GM21360 (cell line): ENCODE data around the gene NHERF1.

Source experiments
- ATAC-seq: cut with Tn5 transposase; IDR thresholded peaks from one replicate; pipeline ENCODE4 v1.9.1; 2021; ENCODE audit warnings: mild to moderate bottlenecking, moderate library complexity; ENCODE audit not compliant: unreplicated experiment

The NHERF1 gene

GRCh38 chr17:74767111-74767516, 18.7 kb downstream of the NHERF1 start:
- no peak for ATAC-seq

GRCh38 chr17:74768069-74768762, 19.8 kb downstream of the NHERF1 start:
- ATAC-seq: no peak

GRCh38 chr17:74768763-74769114, 20.3 kb downstream of the NHERF1 start:
- ATAC-seq: no peak

DNA sequence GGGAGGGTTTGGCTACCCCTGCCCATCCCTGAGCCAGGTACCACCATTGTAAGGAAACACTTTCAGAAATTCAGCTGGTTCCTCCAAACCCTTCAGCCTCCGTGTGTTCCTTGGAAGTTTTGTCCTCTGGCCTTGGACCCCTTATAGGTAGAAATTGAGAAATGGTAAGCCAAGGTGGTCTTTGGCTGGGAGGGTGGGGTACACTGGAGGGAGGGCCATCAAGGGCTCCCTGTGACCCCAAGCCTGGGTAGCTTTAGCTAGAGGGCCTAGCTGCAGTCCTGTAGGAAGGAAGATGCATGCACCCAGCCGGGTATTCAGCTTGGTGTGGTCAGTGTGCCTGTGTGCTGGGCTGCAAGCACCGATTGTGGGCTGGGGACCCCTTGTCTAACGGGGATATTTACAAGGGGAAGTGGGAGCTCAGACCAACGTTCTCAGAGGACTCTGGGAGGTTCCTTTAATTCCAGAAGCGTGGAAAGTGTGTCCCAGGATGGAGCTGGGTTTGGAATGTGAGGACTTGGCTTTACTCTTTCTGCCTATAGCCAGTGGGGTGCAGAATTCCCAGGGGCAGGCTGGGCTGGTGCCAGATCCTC, 20.9 kb downstream of the NHERF1 start:
- ATAC-seq: no peak

DNA sequence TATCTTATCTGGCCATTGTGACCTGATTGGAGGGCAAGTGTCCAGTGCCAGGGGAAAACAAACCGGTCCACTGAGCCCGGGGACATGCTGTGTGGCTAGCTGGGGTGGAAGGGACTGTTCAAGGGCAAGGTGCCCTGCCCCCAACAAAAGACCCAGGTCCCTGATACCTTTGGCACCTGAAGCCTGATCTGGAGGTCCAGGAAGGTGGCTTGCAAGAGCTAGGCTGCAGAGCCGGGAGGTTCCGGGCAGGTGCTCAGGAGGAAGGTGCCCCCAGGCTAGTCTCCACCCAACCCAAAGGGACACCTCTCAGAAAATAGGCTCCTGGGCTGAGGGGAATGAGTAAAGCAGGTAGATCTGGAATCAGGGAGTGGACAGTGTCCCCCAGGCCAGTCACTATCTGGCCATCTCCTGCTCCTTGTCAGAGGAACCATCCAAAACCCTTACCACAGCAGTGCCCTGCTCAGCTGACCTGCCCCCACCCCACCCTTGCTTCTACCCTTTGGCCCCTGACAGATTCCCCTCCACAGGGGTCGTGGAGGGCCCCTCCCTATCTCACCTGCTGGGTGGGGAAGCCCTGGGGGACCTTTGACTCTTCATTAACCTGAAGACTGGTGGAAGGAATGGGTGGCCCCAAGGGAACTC, 21.5 kb downstream of the NHERF1 start:
- no peak for ATAC-seq

DNA sequence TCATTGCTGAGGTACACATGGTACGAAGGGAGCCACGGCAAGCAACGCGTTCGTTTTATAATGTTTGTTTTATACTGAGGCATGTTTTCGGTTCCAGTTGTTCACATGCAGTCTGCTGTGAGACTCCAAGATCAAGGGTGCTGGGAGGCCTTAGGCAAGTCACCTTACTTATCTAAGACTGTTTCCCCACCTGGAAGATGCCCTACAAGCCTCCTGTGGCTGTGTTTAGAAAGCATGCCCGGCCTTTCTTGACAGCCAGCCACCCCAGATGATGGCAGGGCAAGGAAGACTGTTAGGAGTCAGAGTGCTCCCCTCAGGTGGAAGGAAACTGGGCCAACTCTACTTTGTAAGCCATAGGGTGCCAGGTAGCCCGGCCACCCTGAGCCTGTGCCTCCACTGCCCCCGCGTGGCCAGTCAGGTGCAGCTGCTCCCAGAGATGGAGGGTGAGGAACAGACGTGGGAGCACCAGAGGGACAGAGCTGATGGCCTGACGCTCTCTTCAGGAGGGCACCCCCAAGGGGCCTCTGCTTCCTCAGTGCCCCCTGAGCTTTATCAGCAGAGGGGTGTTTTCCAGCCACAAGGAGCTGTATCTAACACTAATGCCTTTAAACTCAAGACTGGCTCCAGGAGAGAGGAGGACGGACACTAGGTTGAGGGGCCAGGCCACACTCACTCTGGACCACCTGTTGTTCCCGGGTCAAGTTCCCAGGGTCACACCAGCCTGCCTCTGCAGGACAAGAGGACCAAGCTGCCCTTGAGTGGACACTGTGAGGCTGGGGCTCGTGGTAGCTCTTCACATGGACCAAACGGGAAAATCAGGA, 22.3 kb downstream of the NHERF1 start:
- ATAC-seq: no peak

- ATAC-seq: no peak
These were observed 23.0 kb downstream of the NHERF1 start for GRCh38 chr17:74771319-74771914.

GRCh38 chr17:74772053-74772452, 23.6 kb downstream of the NHERF1 start:
- ATAC-seq: no peak

DNA sequence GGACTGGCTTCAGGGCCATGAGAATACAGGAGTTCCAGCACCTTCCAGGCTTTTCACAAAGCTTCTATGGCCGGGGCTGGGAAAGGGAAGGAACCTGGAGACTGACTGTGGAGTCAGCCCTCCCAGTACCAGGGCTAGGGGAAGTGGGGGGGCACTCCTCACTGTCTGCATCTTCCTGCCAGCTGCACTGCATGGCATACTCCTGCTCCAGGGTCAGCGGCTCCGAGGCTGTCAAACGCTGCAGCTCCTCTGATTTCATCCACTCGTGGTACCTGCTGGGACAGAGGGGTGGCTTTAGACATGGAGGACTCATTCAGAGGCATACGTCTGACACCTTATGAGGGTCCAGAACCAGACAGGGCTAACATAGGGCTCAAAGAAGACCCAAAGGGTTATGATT, 25.0 kb downstream of the NHERF1 start:
- no peak for ATAC-seq

- ATAC-seq: no peak
These were observed 25.5 kb downstream of the NHERF1 start for GRCh38 chr17:74773871-74774286.

DNA sequence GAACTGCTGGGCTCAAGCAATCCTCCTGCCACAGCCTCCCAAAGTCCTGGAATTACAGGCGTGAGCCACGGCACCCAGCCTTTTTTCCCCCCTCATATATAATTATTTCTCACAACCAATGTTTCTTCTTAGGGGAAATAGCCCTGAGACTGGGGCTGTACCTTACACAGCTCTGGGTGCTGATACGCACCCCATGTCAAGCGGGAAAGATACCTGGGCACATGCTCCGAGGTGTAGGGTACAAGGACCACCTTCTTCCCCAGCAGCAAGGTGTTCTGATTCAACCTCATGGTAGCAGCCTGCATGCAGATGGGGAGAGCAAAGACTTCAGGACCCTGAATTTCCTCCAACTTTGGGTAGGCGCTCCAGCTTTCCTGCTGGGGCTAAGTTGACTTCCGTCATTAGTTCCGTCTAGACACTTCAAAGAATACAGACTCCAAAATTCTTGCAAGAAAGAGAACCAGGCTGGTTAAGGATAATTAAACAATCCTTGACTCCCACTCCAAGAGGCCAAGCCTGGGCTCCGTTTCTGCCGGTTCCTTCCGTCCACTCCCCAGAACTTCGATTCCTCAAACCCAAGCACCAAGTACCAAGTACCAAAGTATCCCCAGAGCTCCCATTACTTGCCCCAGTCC, 27.1 kb downstream of the NHERF1 start:
- no peak for ATAC-seq

- ATAC-seq: peak; percentile 72
These were observed 27.9 kb downstream of the NHERF1 start, which contains the start of gene NAT9 for GRCh38 chr17:74776044-74776962. TSS of gene NAT9 (minus strand) at chr17:74776345. CDS start at chr17:74775698, 647 bp downstream.

GRCh38 chr17:74776990-74777389, 28.6 kb downstream of the NHERF1 start:
- ATAC-seq: no peak

- no peak for ATAC-seq
These were observed 29.6 kb downstream of the NHERF1 start for GRCh38 chr17:74777901-74778515.

DNA sequence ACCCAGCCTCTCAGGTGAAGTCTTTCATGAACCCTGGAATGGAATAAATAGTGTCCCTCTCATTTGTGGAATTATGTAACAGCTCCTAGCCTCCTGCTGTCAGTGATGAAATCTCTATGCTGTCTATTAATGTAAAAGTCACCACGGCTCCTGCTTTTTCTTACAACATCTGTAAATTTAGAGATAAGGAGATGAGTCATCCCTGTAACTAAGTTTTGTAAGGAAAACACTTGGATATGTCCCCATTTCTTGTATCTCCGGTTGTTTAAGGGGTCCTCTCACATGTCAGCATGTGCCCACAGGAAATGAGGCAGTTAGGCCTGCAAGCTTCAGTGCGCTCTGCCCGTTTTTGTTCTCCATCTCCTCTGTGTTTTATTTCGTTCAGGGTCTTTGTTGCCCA, 30.5 kb downstream of the NHERF1 start:
- no peak for ATAC-seq

DNA sequence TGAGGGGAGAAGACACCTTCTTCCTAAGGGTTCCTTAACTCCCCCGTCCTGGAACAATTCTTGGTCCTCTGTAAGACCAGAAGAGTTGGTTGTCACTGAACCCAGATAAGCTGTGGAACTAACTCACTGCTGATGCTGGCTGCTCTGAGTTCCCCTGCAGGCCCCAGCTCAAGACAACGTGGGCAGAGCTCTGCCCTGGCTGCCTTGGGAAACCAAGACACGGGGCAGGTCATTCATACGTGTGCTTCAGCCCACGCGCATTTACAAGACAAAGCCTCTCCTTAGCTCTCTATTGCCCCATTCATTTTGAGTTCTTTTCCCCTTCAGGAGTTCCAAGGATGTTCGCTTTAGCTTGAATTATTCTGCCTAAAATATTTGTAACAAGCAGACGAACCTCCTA, 31.1 kb downstream of the NHERF1 start:
- ATAC-seq: no peak

- ATAC-seq: no peak
These were observed 31.5 kb downstream of the NHERF1 start for GRCh38 chr17:74779948-74780400.

DNA sequence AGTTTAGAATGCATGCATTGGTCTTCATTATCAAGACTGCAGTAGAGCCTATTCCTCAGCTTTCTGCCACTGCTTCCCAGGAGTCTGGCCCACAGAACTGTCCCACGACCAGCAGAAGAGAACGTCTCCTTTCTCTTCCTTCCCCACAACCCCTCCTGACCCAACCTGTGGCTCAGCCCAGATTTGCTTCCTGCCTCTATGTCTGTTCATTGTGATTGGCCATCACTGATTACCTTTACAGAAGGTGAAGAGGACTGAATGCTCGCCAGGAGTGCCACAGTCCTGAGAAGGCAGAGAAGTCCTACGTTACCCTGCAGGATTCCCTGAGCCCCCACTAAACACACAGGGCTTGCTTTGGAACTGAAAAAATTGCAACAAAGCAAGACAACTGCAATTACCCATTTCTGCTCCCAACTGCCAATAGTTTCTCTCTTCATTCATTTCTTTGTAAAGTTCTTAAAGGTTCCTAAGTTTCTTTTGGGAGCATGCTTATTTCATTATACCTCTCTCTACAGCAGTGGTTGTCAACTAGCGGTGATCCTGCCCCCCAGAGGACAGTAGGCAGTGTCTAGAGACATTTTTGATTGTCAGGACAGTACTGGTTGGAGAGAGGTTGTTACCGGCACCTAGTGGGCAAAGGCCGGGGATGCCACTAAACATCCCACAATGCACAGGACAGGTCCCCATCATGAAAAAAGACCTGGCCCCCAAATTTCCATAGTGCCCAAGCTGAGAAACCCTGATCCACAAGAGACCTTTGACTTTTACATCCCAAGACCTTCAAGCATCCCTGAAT, 32.2 kb downstream of the NHERF1 start:
- no peak for ATAC-seq
